Raji (cell line): ENCODE results near the gene ZNF771.

Source experiments
- POLR2A ChIP-seq: IDR thresholded peaks from 2 replicates; pipeline ENCODE4 v1.6.1; 2011; ENCODE audit warnings: low read depth, low read length, control low read depth; ENCODE audit not compliant: insufficient read depth

The ZNF771 gene

DNA sequence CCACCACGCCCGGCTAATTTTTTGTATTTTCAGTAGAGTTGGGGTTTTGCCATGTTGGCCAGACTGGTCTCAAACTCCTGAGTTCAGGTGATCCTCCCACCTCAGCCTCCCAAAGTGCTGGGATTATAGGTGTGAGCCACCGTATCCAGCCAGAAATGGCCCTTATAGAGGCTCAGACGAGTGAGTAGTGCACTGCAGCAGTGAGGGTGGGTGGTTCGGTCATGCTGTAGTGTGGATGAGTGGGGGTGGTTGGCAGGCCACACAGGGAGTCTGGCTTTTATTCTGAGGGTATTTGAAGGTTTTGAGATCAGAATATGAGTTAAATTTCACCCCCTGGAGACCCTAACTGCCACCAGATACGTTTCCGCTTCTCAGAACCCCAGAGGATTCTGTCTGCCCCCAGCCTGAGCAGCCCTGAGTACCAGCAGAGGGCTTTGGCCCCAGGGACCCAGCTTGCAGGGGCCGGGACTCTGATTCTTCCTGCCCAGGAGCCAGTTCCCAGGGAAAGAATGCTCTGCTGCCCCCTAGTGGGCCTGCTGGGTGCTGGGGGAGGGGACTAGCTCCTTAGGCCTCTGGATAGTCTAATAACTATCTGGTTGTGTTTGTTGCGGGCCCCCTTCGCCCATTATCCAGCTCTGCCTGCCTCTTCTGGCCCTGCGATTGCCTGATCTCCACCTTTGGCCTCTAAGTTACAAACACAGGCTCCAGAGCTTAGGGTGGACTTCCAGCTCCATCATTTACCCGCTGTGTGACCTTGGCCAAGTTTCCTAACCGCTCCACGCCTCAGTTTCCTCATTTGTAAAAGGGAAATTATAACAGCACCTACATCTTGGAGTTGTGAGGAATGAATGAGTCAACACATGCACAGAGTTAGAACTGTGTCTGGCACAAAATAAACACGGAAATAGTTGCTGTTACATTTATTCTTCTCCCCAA lies 2.0 kb downstream of the ZNF771 start:
- no peak for TF ChIP-seq POLR2A

DNA sequence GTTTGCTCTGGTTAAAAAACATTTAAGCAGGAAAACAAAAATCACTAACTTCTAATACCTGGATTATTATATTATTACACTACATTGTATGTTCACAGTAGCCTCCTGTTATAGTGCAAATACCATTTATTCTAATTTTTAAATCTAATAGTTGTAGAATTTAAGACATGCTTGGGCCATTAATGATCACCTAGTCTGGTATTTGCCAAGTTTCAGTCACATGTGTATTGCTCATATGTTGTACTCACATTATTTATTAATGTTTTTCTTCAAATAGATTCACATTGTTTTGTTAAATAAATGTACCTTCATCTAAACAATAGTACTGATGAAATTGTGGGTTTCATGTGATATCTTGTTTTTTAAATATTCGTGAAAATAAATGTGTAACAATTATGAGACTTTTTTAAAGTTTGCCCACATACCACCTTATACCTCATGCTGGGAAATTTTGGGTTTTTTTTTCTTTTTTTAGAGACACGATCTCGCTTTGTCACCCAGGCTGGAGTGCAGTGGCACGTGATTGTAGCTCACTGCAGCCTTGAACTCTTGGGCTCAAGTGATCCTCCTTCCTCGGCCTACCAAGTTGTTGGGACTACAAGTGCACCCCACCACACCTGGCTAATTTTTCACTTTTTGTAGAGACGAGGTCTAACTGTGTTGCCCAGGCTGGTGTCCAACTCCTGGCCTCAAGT lies 5.9 kb downstream of the ZNF771 start:
- no peak for TF ChIP-seq POLR2A

DNA sequence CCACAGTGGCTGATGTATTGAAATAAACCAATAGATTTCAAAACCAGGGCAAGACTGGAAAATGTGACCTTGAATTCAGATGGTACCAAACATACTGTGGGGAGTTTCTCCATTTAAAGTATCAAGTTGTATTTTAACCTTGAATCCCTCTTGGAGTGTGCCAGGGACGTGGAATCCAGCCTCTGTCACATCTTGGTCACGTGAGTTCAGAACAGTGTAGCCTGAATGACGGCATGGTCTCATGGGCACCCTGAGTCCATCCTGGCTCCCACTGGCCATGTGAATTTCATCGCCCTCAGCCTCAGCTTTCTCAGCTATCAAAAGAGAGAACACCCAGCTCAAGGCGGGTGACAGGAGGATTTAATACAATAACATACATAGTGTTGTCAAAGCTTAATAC lies 6.8 kb downstream of the ZNF771 start:
- no peak for TF ChIP-seq POLR2A

GRCh38 chr16:30416047-30416603 lies 8.7 kb downstream of the ZNF771 start:
- TF ChIP-seq POLR2A, result no peak

DNA sequence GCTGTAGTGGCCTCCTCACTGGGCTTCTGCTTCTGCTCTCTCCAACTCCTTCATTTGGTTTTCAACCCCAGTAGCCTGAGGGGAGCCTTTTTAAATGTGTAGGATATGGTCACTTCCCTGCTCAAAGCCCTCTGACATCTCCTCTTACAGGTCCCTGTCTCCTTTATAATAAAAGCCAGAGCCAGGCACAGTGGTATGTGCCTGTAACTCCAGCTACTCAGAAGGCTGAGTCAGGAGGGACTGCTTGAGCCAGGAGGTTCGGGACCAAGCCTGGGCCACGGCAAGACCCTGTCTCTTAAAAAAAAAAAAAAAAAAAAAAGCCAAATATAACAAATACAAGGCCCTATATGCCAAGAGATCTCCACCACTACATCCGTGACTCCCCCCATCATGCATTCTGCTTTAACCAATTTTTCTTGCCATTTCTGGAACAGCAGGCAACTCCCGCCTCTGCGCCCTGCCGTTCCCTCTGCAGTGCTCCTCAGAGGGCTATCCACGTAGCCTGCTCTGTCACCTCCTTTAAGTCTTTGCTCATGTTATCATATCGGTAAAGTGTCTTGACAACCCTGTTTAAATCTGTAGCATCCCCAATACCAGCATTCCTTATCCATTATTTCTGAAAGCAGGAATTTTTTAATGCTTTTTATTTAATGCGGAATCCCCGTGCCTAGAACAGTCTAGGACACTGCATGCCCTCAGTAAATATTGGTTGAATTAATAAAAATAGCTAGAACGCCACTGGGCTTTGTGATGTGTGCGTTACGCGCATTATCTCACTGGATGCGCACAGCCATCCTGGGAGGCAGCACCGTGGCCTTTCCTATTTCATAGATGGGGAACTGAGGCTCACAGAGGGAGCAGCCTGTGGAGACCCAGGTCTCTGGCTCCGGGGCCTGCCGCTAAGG lies 9.5 kb downstream of the ZNF771 start:
- no peak for TF ChIP-seq POLR2A

DNA sequence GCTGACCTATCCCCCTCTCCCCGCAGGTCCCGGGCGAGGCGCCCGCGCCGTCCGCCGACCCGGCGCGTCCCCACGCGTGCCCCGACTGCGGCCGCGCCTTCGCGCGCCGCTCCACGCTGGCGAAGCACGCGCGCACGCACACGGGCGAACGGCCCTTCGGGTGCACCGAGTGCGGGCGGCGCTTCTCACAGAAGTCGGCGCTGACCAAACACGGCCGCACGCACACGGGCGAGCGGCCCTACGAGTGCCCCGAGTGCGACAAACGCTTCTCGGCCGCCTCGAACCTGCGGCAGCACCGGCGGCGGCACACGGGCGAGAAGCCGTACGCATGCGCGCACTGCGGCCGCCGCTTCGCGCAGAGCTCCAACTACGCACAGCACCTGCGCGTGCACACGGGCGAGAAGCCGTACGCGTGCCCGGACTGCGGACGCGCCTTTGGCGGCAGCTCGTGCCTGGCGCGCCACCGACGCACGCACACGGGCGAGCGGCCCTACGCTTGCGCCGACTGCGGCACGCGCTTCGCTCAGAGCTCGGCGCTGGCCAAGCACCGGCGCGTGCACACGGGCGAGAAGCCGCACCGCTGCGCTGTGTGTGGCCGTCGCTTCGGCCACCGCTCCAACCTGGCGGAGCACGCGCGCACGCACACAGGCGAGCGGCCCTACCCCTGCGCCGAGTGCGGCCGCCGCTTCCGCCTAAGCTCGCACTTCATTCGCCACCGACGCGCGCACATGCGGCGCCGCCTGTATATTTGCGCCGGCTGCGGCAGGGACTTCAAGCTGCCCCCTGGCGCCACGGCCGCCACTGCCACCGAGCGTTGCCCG lies 10.3 kb downstream of the ZNF771 start:
- peak; percentile 59 for TF ChIP-seq POLR2A

DNA sequence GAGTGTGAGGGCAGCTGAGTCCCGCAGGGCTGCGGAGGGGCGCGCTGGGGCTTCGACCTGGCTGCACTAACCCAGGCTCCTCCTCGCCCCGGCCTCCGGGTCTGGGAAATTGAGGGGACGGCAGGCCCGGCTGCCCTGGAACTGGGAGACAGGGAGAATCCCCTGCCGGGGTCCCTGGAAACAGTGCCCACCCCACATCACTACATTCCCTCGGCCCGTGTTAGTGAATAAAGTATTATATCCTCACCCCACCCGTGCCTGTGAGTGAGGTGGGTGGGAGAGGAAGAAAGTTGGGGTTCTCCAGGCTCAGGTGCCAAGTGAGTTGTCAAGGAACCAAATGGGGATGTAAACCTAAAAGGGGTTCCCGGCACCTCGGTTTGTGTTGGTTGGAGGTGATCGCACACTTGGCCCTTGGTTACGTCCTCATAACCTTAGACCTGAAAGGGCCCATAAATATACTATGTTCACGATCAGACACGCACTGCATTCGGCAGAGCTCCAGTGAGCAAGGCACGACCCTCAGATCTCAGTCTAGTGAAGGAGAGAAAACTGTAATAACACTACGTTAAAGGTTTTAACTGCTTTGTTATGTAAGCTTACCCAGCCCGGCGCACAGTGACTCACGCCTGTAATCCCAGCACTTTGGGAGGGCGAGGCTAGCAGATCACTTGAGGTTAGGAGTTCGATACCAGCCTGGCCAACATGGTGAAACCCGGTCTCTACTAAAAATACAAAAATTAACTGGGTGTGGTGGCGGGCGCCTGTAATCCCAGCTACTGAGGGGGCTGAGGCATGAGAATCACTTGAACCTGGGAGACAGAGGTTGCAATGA lies 11.2 kb downstream of the ZNF771 start:
- no peak for TF ChIP-seq POLR2A

DNA sequence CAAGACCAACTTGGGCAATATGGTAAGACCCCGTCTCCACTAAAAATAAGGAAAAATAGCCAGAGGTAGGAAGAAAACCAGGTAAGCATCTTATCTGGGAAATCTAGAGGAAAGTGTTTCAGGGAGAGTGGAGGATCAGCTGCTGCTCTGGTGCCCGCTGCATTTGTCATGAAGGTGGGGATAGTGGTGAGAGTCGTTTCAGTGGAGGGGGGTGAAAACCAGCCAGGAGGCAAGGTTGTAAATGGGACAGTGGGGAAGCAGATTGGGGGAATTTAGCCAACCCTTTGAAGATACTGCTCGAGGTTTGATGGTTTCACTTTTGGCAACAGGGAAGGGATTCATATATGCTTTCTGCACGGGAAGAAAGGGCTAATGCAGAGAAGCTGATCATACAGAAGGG lies 13.6 kb downstream of the ZNF771 start:
- no peak for TF ChIP-seq POLR2A

GRCh38 chr16:30428055-30428454 lies 20.6 kb downstream of the ZNF771 start:
- TF ChIP-seq POLR2A, result no peak

DNA sequence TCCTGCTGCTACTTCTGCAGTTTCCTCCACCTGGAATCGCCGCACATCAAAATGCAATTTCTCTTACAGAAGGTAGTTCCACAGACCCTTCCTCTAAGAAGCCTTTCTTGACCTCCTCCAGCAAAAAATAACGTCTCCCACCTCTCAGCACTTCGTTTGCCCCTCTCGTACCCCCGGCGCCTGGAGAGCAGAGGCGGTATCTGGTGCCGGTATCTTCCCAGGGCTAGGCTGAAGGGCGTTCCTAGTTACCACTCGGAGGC lies 21.9 kb downstream of the ZNF771 start:
- TF ChIP-seq POLR2A, result no peak

DNA sequence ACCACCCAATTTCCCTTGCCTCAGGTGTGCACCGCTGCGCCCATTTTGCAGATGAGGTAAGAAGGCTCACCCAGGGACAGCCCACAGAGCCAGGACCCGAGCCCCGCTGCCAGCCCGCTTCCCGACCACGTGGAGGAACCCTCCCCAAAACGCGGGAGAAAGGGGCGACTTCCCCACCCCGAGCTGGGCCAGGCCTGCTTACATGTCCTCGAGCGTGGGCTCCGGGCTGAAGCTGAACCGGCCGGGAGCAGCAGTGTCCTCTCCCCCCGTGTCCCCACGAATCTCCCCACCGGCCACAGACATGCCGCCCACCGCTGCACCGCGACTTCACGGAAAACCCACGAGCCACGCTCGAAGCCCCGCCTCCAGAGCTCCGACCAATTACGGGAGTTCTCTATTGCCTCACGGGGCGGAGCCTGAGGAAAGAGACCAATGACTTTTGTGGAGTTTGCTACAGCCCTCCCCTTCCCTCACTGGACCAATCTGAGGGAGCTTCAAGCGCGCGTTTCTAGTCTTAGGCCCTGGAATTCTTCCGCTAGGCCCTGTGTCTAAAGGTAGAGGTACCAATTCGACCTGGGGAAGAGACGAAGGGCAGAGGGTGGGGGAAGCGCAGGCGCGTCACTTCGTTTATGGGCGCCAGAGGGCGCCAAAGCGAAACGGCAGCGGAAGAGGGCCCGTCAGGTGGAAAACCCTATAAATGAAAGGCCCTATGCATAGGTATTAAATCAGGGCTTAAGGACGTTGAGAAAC lies 22.4 kb downstream of the ZNF771 start, which contains the start of gene DCTPP1:
Gene DCTPP1, minus strand, starts transcription at position 353 of the 750 bp plus-strand sequence. Its CDS starts 50 bp downstream, at position 303.
- peak; percentile 66 for TF ChIP-seq POLR2A

- no peak for TF ChIP-seq POLR2A
Observed at GRCh38 chr16:30430428-30430970, 23.1 kb downstream of the ZNF771 start.
